ENCODE results near the gene DYSF.
A peak's percentile ranks its signal among the peaks of the same experiment; 100 is the strongest.

DNA sequence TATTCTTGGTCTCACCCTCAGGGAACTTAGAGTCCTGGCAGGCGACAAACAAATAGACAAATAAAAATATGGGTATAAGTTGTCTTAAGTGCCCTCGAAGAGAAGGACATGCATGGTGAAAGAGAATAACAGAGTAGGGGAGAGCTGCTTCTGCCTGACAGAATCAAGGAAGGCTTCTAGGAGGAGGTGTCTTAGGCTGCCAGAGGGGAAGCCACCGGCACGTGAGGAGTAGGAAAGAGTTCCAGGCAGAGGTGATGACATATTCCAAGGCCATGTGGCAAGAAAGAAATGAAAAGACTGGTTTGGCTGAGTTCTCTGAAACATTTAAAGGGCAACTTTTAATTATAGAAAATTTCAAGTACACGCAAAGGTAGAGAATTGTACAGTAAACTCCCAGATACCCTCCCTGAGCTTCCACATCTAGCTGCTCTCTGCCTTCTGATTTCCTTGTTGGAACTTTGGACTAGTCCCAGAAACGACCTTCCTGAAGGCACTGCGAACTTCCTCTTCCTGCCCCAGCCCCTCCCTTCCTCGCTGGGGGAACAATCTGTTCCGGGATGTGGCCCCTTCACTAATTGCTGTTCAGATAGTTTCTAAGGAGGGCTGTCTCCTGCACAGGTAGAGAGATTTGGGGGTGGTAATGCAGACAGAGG, 91.7 kb downstream of the DYSF start:
- TF ChIP-seq CTCF (IDR thresholded peaks at IDR 0.05) (no peak), POLR2A (IDR thresholded peaks at IDR 0.05) (no peak), POLR2AphosphoS5 (IDR thresholded peaks at IDR 0.05) (peak in 1 of 3 donors; percentile 43)

Data from transverse colon (tissue), 4 donors.